MCF 10A (cell line): Measurements from ENCODE around the gene ANGPTL7. TPM values are rescaled to one million over a fixed set of nuclear protein-coding genes. Genes with fewer than 3 reads are reported as not detected.

ENCODE experiments used
- BruUV-seq: library from RNA; stranded (reverse); fragments of 400-500 nt; replicated peaks from 2 replicates; lab custom pipeline; 2021; lab: Mats Ljungman, UMichigan
- CTCF ChIA-PET: fragments of 300-600 bp; sonication (Branson Sonifier 250); formaldehyde crosslinking; extraction: SDS; loops from one replicate; lab custom pipeline; 2021; ENCODE audit warnings: antibody characterized with exemption, inconsistent platforms; lab: Yijun Ruan, JAX
- POLR2A ChIA-PET: fragments of 300-600, 350-650 bp; sonication (Branson Sonifier 250); formaldehyde crosslinking; extraction: SDS; loops from one replicate; lab custom pipeline; 2020; ENCODE audit warnings: antibody characterized with exemption, inconsistent platforms; lab: Yijun Ruan, JAX
- DNase-seq: peaks from one replicate; pipeline ENCODE4 v3.0.0-alpha.2; 2018; ENCODE audit not compliant: unreplicated experiment
- H3K27ac Mint-ChIP-seq: one replicate; pipeline ENCODE4 v1.8.0; 2022; ENCODE audit warnings: mild to moderate bottlenecking, low read depth, mixed read lengths; ENCODE audit not compliant: unreplicated experiment
- H3K27me3 Mint-ChIP-seq: one replicate; pipeline ENCODE4 v1.8.0; 2022; ENCODE audit warnings: mixed read lengths; ENCODE audit not compliant: insufficient read depth, unreplicated experiment
- H3K36me3 Mint-ChIP-seq: one replicate; pipeline ENCODE4 v1.8.0; 2022; ENCODE audit warnings: mild to moderate bottlenecking, moderate library complexity, mixed read lengths; ENCODE audit not compliant: insufficient read depth, unreplicated experiment
- H3K4me1 Mint-ChIP-seq: one replicate; pipeline ENCODE4 v1.8.0; 2022; ENCODE audit warnings: mixed read lengths; ENCODE audit not compliant: insufficient read depth, unreplicated experiment
- H3K4me3 Mint-ChIP-seq: one replicate; pipeline ENCODE4 v1.8.0; 2022; ENCODE audit warnings: mild to moderate bottlenecking, moderate library complexity, mixed read lengths; ENCODE audit not compliant: unreplicated experiment
- H3K9me3 Mint-ChIP-seq: one replicate; pipeline ENCODE4 v1.8.0; 2022; ENCODE audit warnings: mixed read lengths; ENCODE audit not compliant: unreplicated experiment
- intact Hi-C: fragments of 100-400 bp; cut with micrococcal nuclease; formaldehyde crosslinking; loops from 2 replicates; pipeline ENCODE4 v1.14.1; 2022
- total RNA-seq: library from RNA; stranded (reverse); gene quantifications from 2 replicates; pipeline ENCODE4 v1.2.3, GENCODE V29; 2022
- TF ChIP-seq, protein P1 (sequence below): fragments of 200-600 bp; IDR thresholded peaks from one replicate; pipeline ENCODE4 v1.8.0; 2022; ENCODE audit warnings: antibody characterized with exemption, mild to moderate bottlenecking; ENCODE audit not compliant: unreplicated experiment

ANGPTL7 gene
- total RNA-seq, 1 experiment from 2014 or later: not detected

DNA sequence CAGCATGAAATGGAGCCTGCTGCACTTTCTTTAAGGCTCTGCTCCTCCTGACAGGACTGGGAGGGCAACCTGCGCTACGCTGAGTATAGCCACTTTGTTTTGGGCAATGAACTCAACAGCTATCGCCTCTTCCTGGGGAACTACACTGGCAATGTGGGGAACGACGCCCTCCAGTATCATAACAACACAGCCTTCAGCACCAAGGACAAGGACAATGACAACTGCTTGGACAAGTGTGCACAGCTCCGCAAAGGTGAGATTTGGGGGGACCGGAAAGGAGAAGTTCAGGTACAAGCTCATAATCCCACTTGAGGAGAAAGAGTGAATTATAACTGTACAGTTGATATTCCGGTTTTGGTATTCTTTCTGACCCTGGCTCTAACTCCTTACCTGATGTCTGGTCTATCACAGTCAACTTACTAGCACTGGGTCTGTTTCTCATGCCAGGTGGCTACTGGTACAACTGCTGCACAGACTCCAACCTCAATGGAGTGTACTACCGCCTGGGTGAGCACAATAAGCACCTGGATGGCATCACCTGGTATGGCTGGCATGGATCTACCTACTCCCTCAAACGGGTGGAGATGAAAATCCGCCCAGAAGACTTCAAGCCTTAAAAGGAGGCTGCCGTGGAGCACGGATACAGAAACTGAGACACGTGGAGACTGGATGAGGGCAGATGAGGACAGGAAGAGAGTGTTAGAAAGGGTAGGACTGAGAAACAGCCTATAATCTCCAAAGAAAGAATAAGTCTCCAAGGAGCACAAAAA, 5.4 kb downstream of the ANGPTL7 start:
- CTCF ChIA-PET: no interaction called here
- no peaks in the 10 kb centered on the region for H3K27me3 Mint-ChIP-seq
- intact Hi-C loops: no loop called here
- no peak overlapping the region for H3K4me3 Mint-ChIP-seq
- H3K27ac Mint-ChIP-seq: no peak overlapping the region
- TF ChIP-seq, protein P1, sequence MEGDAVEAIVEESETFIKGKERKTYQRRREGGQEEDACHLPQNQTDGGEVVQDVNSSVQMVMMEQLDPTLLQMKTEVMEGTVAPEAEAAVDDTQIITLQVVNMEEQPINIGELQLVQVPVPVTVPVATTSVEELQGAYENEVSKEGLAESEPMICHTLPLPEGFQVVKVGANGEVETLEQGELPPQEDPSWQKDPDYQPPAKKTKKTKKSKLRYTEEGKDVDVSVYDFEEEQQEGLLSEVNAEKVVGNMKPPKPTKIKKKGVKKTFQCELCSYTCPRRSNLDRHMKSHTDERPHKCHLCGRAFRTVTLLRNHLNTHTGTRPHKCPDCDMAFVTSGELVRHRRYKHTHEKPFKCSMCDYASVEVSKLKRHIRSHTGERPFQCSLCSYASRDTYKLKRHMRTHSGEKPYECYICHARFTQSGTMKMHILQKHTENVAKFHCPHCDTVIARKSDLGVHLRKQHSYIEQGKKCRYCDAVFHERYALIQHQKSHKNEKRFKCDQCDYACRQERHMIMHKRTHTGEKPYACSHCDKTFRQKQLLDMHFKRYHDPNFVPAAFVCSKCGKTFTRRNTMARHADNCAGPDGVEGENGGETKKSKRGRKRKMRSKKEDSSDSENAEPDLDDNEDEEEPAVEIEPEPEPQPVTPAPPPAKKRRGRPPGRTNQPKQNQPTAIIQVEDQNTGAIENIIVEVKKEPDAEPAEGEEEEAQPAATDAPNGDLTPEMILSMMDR: no peak
- H3K36me3 Mint-ChIP-seq: peaks cover 68% of the 10 kb centered on the region
- no peaks in the 10 kb centered on the region for H3K4me1 Mint-ChIP-seq
- BruUV-seq: no TSS peak
- no peaks in the 10 kb centered on the region for H3K9me3 Mint-ChIP-seq
- POLR2A ChIA-PET: interaction anchor here (1.2 kb wide), 1 partner anchor 16 kb away, joined by 4 read pairs; no protein-coding TSS in a partner anchor
- no peak for DNase-seq

DNA sequence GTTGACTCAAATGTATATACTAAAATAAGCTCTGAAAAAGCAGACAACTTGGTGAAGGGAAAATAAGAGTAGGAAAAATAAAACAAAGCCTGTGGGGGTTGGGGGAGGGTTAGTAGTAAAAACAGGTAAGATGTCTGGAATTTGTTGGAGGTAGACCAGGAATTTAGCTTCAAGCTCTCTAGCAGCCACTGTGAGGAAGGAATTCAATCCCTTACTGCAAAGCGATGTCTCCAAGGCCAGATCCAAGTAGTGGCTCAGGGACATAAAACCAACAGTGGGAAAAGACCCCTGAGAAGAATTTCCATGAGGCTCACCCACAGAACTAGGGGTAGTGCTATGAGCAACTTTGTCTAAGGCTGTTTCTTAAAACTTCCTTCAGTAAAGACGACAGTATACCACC, 7.8 kb downstream of the ANGPTL7 start:
- DNase-seq: no peak
- Mint-ChIP-seq H3K27ac (no peak overlapping the region), H3K27me3 (no peaks in the 10 kb centered on the region), H3K9me3 (no peaks in the 10 kb centered on the region), H3K36me3 (peaks cover 66% of the 10 kb centered on the region), H3K4me1 (no peaks in the 10 kb centered on the region), H3K4me3 (no peak overlapping the region)
- TF ChIP-seq, protein P1: no peak
- CTCF ChIA-PET: no interaction called here
- POLR2A ChIA-PET: interaction anchor here (0.8 to 1.1 kb wide), 2 partner anchors 11 kb away, joined by 3 read pairs; no protein-coding TSS in a partner anchor
- intact Hi-C loops: no loop called here
- BruUV-seq: no TSS peak

DNA sequence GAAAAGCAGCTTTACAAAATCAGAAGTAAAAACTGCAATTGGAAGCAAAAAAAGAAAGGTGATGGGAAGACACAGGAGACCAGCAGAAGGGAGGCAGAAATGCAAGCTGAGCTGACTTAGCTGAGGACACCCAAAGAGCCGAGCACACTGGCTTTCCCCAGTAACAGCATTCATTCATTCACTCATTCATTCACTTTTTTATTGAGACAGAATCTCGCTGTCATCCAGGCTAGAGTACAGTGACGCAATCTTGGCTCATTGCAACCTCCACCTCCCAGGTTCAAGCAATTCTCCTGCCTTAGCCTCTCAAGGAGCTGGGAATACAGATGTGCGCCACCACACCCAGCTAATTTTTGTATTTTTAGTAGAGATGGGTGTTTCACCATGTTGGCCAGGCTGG, 8.2 kb downstream of the ANGPTL7 start:
- no peaks in the 10 kb centered on the region for H3K27me3 Mint-ChIP-seq
- H3K36me3 Mint-ChIP-seq: peaks cover 63% of the 10 kb centered on the region
- ChIA-PET CTCF (interaction anchor here (0.6 to 0.8 kb wide), 2 partner anchors 22 to 32 kb away, joined by 3 to 5 read pairs; no protein-coding TSS in a partner anchor), POLR2A (interaction anchor here (1.1 kb wide), 1 partner anchor 11 kb away, joined by 3 read pairs; no protein-coding TSS in a partner anchor)
- BruUV-seq: no TSS peak
- intact Hi-C loops: no loop called here
- no peaks in the 10 kb centered on the region for H3K4me1 Mint-ChIP-seq
- H3K27ac Mint-ChIP-seq: no peak overlapping the region
- no peak for DNase-seq
- no peaks in the 10 kb centered on the region for H3K9me3 Mint-ChIP-seq
- H3K4me3 Mint-ChIP-seq: no peak overlapping the region
- TF ChIP-seq, protein P1: no peak

DNA sequence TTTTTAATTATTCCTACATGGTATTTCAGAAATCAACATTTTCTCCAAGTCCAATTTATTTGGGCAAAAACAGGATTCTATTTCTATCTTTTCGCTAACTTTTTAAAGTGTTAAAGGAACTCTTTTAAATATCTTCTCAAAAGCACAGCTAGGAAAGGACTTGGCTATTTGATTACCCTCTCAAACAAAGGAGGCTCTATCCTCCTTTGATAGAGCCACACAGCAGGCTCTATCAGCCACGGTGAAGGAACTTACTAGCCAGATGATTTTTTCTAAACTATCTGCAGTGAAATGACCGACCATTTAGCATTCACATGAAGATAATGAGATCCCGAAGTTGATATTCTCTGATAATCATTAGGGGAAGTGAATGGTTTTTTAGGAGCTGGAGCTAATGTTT, 9.1 kb downstream of the ANGPTL7 start:
- H3K27ac Mint-ChIP-seq: no peak overlapping the region
- no TSS peak for BruUV-seq
- no peak for DNase-seq
- no peaks in the 10 kb centered on the region for H3K4me1 Mint-ChIP-seq
- no peaks in the 10 kb centered on the region for H3K9me3 Mint-ChIP-seq
- ChIA-PET POLR2A (interaction anchor here (0.7 to 0.8 kb wide), 2 partner anchors 53 to 97 kb away, joined by 3 read pairs; no protein-coding TSS in a partner anchor), CTCF (interaction anchor here (0.9 kb wide), 1 partner anchor 96 kb away, joined by 3 read pairs; no protein-coding TSS in a partner anchor)
- H3K36me3 Mint-ChIP-seq: peaks cover 62% of the 10 kb centered on the region
- no peak overlapping the region for H3K4me3 Mint-ChIP-seq
- TF ChIP-seq, protein P1: no peak
- intact Hi-C loops: no loop called here
- no peaks in the 10 kb centered on the region for H3K27me3 Mint-ChIP-seq
